Measurements from ENCODE around the gene TM4SF4. TPM values are rescaled to one million over a fixed set of nuclear protein-coding genes. Genes with fewer than 3 reads are reported as not detected.

Gene TM4SF4
- total RNA-seq, 4 donors from 2014 or later: 3.4 TPM; not detected in 3

- Histone ChIP-seq H3K27me3 (no peaks in the 10 kb centered on the region), H3K27ac (peak overlapping the region; percentile 9 to 92 (median 81)), H3K36me3 (no peaks in the 10 kb centered on the region), H3K4me1 (peaks cover 35 to 61% of the 10 kb centered on the region in 2 donors), H3K4me3 (replicated peaks in 1 of 3) (no peak overlapping the region), H3K9me3 (no peaks in the 10 kb centered on the region)
- TF ChIP-seq CTCF (IDR thresholded peaks at IDR 0.05): no peak
- no peak for TF ChIP-seq POLR2A (IDR thresholded peaks at IDR 0.05)
- 63 to 91% methylated on average over 3 of the region's 3 CpGs for WGBS, 2 donors
- intact Hi-C loops (cut with DNase I): no loop called here
- DNase-seq: peak in 1 of 2 donors; percentile 24
Measured at GRCh38 chr3:149509526-149509925, 35.0 kb downstream of the TM4SF4 start.

- DNase-seq: no peak
- Histone ChIP-seq H3K9me3 (no peaks in the 10 kb centered on the region), H3K27ac (peak overlapping the region; percentile 63 to 92 (median 81)), H3K36me3 (no peaks in the 10 kb centered on the region), H3K4me3 (replicated peaks in 1 of 3) (no peak overlapping the region), H3K4me1 (peaks cover 35 to 61% of the 10 kb centered on the region in 2 donors), H3K27me3 (no peaks in the 10 kb centered on the region)
- intact Hi-C loops (cut with DNase I): loop anchor here (5.0 kb wide), 1 partner anchor 207 kb away; no protein-coding TSS in a partner anchor
- TF ChIP-seq POLR2A (IDR thresholded peaks at IDR 0.05) (no peak), CTCF (IDR thresholded peaks at IDR 0.05) (no peak)
- WGBS, 2 donors: 83 to 91% methylated on average over 3 of the region's 3 CpGs
Measured at GRCh38 chr3:149510480-149510879, 36.0 kb downstream of the TM4SF4 start.

- H3K4me1 ChIP-seq: peaks cover 33 to 60% of the 10 kb centered on the region in 2 donors
- H3K36me3 ChIP-seq: no peaks in the 10 kb centered on the region
- WGBS, 2 donors: 40 to 48% methylated on average over 3 of the region's 3 CpGs
- no peak overlapping the region for H3K4me3 ChIP-seq (replicated peaks in 1 of 3)
- no peaks in the 10 kb centered on the region for H3K27me3 ChIP-seq
- TF ChIP-seq CTCF (IDR thresholded peaks at IDR 0.05) (peak in 3 of 6 experiments; percentile 21 to 43 (median 25)), POLR2A (IDR thresholded peaks at IDR 0.05) (no peak)
- H3K9me3 ChIP-seq: no peaks in the 10 kb centered on the region
- intact Hi-C loops (cut with DNase I): loop anchor here (5.0 kb wide), 1 partner anchor 206 kb away; no protein-coding TSS in a partner anchor
- H3K27ac ChIP-seq: peak overlapping the region; percentile 63 to 92 (median 81)
- no peak for DNase-seq
Measured at GRCh38 chr3:149511040-149511626, 36.6 kb downstream of the TM4SF4 start.

GRCh38 chr3:149512073-149512782 is 37.7 kb downstream of the TM4SF4 start:
- intact Hi-C loops (cut with DNase I): loop anchor here (5.0 kb wide), 1 partner anchor 205 kb away; no protein-coding TSS in a partner anchor
- 10 to 14% methylated on average over 9 of the region's 9 CpGs for WGBS, 2 donors
- peak; percentile 73 to 80 for DNase-seq

More at GRCh38 chr3:149512073-149512782, 37.7 kb downstream of the TM4SF4 start:
- H3K4me1 ChIP-seq: peaks cover 23 to 53% of the 10 kb centered on the region in 2 donors
- TF ChIP-seq CTCF (IDR thresholded peaks at IDR 0.05) (peak; percentile 55 to 93 (median 85)), POLR2A (IDR thresholded peaks at IDR 0.05) (no peak)
- no peak overlapping the region for H3K4me3 ChIP-seq (replicated peaks in 1 of 3)
- H3K27ac ChIP-seq: peak overlapping the region in 2 of 3 donors; percentile 81 to 92
- H3K36me3 ChIP-seq: no peaks in the 10 kb centered on the region
- no peaks in the 10 kb centered on the region for H3K27me3 ChIP-seq
- no peaks in the 10 kb centered on the region for H3K9me3 ChIP-seq
